ENCODE results near the gene MAML3.
A peak's percentile ranks its signal among the peaks of the same experiment; 100 is the strongest.

MAML3 gene

GRCh38 chr4:140153718-140154571, at the start of gene MAML3:
Gene MAML3 (minus strand): TSS chr4:140154184. CDS start chr4:140153327, 857 bp downstream.
- peaks cover 8% of the 10 kb centered on the region for H3K4me1 ChIP-seq (ENCODE audit: insufficient read depth, low read length)

DNA sequence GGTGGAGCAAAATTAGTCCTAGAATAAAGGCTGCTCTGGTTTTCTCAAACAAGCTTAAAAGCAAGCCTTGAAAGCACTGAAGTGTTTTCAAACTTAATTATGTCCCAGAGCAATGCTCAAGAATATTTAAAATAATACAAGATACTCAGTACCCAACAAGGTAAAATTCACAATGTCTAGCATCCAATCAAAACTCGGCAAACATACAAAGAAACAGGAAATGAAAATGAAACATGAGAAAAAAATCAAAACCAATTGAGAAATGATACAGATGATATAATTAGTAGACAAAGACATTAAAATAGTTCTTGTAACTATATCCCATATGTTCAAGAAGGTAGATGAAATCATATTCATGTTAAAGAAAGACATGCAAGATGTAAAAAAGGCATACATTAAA, 45.0 kb upstream of the MAML3 start:
- H3K4me1 ChIP-seq (ENCODE audit: insufficient read depth, low read length) = no peaks in the 10 kb centered on the region
- no peaks in the 10 kb centered on the region for H3K36me3 ChIP-seq (ENCODE audit: insufficient read depth, low read length)
- no peak overlapping the region for H3K9ac ChIP-seq (ENCODE audit: low read depth, low read length)
- no peaks in the 10 kb centered on the region for H3K9me3 ChIP-seq (ENCODE audit: control insufficient read depth, insufficient read depth, low read length)

More at GRCh38 chr4:140153718-140154571, at the start of gene MAML3:
- Histone ChIP-seq H3K9me3 (ENCODE audit: control insufficient read depth, insufficient read depth, low read length) (no peaks in the 10 kb centered on the region), H3K36me3 (ENCODE audit: insufficient read depth, low read length) (no peaks in the 10 kb centered on the region), H3K9ac (ENCODE audit: low read depth, low read length) (peak within 1 kb of the TSS; percentile 94)

DNA sequence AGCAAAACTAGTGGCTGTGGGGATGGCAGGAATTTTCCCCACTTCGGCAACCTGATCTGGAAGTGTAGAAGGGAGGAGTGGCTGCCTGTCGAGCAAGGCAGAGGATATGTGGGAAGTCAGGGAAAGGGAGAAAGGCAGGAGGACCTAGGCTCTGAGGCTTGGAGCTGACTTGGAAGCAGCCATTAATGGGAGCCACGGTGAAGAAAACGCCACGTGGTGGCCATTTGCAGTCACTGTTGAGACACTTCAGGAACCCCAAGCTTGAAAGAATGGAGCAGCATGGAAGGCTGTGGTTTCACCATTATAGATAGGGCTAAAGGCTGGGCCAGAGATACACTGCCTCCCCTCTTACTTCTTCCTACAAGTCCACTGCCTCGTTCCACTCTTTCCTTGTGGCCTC, 41.8 kb upstream of the MAML3 start:
- Histone ChIP-seq H3K9me3 (ENCODE audit: control insufficient read depth, insufficient read depth, low read length) (no peaks in the 10 kb centered on the region), H3K9ac (ENCODE audit: low read depth, low read length) (no peak overlapping the region), H3K36me3 (ENCODE audit: insufficient read depth, low read length) (no peaks in the 10 kb centered on the region), H3K4me1 (ENCODE audit: insufficient read depth, low read length) (no peaks in the 10 kb centered on the region)

DNA sequence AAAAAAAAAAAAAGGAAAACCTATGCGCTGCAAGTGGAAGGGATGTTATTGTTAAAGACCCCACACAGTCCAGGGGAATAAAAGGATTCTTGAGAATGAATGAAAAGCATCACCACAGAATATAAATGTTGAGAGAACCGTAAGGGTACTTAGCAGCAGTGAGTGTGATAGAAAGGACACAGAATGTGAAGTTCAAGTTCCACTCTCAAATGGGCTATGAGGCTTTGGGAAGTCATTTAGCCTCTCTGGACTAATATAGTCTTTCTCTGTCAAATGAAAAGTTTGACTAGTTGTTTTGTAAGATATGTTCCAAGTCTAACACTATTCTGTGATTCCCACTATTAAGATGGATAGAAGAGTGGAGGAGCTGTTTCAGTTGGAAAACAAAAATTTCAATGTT, 35.8 kb upstream of the MAML3 start:
- Histone ChIP-seq H3K4me1 (ENCODE audit: insufficient read depth, low read length) (no peaks in the 10 kb centered on the region), H3K36me3 (ENCODE audit: insufficient read depth, low read length) (no peaks in the 10 kb centered on the region), H3K9ac (ENCODE audit: low read depth, low read length) (no peak overlapping the region), H3K9me3 (ENCODE audit: control insufficient read depth, insufficient read depth, low read length) (no peaks in the 10 kb centered on the region)

DNA sequence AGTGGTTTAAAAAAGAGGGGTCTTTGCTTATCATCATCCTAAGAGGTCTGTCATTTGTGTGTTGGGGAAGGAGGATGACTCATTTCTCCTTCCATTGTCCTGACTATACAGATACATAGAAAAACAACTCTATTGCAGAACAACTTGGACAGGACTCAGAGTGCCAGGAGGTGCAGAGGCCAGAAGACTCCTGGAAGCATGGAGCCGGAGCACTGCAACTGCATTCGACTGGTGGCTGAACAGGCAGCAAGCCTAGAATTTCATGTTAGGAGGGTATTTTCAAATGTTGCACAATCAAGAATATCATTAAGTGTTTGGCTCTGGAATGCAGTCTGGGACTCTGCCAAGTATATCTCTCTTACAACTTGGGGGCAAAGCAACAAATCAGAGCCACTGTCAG, 35.0 kb upstream of the MAML3 start:
- no peaks in the 10 kb centered on the region for H3K9me3 ChIP-seq (ENCODE audit: control insufficient read depth, insufficient read depth, low read length)
- H3K9ac ChIP-seq (ENCODE audit: low read depth, low read length) = no peak overlapping the region
- H3K36me3 ChIP-seq (ENCODE audit: insufficient read depth, low read length) = no peaks in the 10 kb centered on the region
- no peaks in the 10 kb centered on the region for H3K4me1 ChIP-seq (ENCODE audit: insufficient read depth, low read length)

DNA sequence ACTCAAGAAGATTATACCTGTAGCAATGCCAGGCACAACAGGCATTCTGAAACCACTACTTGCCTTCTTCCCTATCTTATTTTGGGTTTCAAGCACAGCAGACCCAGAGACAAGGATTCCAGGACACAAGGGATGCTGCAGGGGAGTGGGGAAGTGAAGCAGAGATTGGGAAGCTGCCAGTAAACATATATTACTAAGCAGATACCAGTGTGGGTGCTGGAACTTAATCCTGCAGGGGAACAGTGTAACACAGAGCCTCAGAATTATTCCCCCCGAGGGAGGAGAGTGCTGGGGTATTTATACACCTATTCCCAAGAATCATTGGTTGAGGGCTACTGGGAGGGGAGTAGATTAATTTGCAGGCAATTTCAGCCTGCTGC, 33.3 kb upstream of the MAML3 start:
- H3K36me3 ChIP-seq (ENCODE audit: insufficient read depth, low read length) = no peaks in the 10 kb centered on the region
- H3K9ac ChIP-seq (ENCODE audit: low read depth, low read length) = no peak overlapping the region
- no peaks in the 10 kb centered on the region for H3K9me3 ChIP-seq (ENCODE audit: control insufficient read depth, insufficient read depth, low read length)
- no peaks in the 10 kb centered on the region for H3K4me1 ChIP-seq (ENCODE audit: insufficient read depth, low read length)

DNA sequence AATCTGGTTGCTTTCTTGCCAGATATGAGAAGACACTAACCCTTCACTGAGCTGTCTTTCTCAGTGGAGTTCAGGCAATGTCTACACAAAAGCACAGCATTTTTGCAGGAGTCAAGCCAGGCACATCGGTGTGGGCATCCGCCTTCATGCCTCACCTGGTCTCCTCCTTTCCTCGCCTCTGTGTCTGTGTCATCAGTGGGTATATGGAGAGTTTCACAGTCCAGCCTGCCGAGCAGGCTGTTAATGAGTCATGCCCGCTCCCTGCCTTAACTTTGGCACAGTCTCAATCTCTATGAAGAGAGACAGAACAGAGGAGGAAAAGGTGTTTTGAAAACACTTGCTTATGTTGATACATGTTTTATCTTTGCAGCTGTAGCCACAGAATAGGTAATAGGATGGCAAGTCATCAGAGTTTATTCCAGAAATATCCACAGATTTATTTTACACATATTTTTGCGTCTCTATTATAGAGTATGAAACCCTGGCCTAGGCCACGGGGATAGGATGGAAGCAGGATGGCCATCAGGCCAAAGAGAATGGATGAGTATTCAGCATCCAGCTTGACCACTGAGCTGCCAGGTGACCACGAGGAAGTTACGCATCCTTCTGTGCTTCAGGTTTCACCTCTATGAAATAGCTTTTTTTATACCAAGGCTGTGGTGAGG, 32.8 kb upstream of the MAML3 start:
- Histone ChIP-seq H3K9ac (ENCODE audit: low read depth, low read length) (no peak overlapping the region), H3K36me3 (ENCODE audit: insufficient read depth, low read length) (no peaks in the 10 kb centered on the region), H3K4me1 (ENCODE audit: insufficient read depth, low read length) (no peaks in the 10 kb centered on the region), H3K9me3 (ENCODE audit: control insufficient read depth, insufficient read depth, low read length) (no peaks in the 10 kb centered on the region)

GRCh38 chr4:140186082-140186438, 32.1 kb upstream of the MAML3 start:
- Histone ChIP-seq H3K4me1 (ENCODE audit: insufficient read depth, low read length) (no peaks in the 10 kb centered on the region), H3K36me3 (ENCODE audit: insufficient read depth, low read length) (no peaks in the 10 kb centered on the region), H3K9me3 (ENCODE audit: control insufficient read depth, insufficient read depth, low read length) (no peaks in the 10 kb centered on the region), H3K9ac (ENCODE audit: low read depth, low read length) (no peak overlapping the region)

GRCh38 chr4:140185412-140186081, 31.6 kb upstream of the MAML3 start:
- H3K9ac ChIP-seq (ENCODE audit: low read depth, low read length) = no peak overlapping the region
- no peaks in the 10 kb centered on the region for H3K36me3 ChIP-seq (ENCODE audit: insufficient read depth, low read length)
- no peaks in the 10 kb centered on the region for H3K9me3 ChIP-seq (ENCODE audit: control insufficient read depth, insufficient read depth, low read length)
- H3K4me1 ChIP-seq (ENCODE audit: insufficient read depth, low read length) = no peaks in the 10 kb centered on the region

GRCh38 chr4:140183270-140183669, 29.3 kb upstream of the MAML3 start:
- no peaks in the 10 kb centered on the region for H3K4me1 ChIP-seq (ENCODE audit: insufficient read depth, low read length)
- no peak overlapping the region for H3K9ac ChIP-seq (ENCODE audit: low read depth, low read length)
- no peaks in the 10 kb centered on the region for H3K9me3 ChIP-seq (ENCODE audit: control insufficient read depth, insufficient read depth, low read length)
- no peaks in the 10 kb centered on the region for H3K36me3 ChIP-seq (ENCODE audit: insufficient read depth, low read length)

DNA sequence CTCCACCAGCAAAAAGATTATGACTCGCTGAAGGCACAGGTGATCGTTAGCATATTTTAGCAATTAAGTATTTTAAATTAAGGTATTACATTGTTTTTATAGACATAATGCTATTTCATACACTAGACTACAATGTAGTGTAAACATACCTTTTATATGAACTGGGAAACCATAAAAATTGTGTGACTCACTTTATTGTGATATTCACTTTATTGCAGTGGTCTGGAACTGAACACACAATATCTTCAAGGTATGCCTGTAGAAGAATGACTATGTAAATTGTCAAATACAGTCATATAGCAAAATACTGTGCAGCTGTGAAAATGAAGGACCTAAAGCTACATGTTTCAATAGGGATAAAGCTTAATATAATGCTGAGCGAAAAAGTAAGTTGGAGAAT, 26.6 kb upstream of the MAML3 start:
- Histone ChIP-seq H3K9ac (ENCODE audit: low read depth, low read length) (no peak overlapping the region), H3K36me3 (ENCODE audit: insufficient read depth, low read length) (no peaks in the 10 kb centered on the region)

DNA sequence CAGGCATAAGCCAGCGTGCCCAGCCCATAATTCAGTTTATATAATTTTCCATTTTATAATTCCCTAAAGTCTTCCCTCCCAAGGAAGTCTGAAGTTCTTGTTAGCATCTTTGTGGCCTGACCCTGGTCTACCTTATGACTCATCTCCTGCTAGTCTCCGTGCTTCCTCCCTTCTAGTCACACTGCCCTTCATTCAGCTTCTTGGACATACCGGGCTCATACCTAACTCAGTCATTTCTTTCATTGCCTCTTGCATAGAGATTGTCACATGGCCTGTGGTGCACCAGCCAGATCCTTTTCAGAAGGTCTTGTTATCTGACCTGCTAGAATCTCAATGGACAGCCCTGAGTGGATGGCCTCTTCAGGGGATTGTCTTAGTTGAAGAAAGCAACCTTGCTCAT, 22.8 kb upstream of the MAML3 start:
- H3K36me3 ChIP-seq (ENCODE audit: insufficient read depth, low read length) = no peaks in the 10 kb centered on the region
- H3K4me1 ChIP-seq (ENCODE audit: insufficient read depth, low read length) = no peaks in the 10 kb centered on the region
- H3K9ac ChIP-seq (ENCODE audit: low read depth, low read length) = no peak overlapping the region
- H3K9me3 ChIP-seq (ENCODE audit: control insufficient read depth, insufficient read depth, low read length) = no peaks in the 10 kb centered on the region

More for the DNA sequence above, 26.6 kb upstream of the MAML3 start:
- H3K9me3 ChIP-seq (ENCODE audit: control insufficient read depth, insufficient read depth, low read length) = no peaks in the 10 kb centered on the region
- no peaks in the 10 kb centered on the region for H3K4me1 ChIP-seq (ENCODE audit: insufficient read depth, low read length)

DNA sequence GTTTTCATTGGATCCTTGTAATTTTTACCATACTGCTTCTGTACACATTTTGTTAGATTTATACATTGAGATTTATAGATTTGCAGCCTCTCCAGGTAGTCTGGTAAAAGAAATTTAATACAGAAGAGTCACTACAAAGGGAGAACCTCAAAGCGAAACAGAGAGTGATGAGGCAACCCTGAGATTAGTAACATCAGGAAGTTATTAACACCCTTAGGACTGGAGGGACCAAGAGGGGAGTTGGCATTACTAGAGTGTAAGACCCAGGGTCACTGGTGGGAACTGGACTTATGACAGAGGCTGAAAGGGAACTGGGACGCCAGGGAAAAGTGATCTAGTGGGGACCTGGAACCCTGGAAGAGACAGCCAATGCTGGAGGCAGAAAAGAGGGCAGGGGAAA, 20.6 kb upstream of the MAML3 start:
- H3K4me1 ChIP-seq (ENCODE audit: insufficient read depth, low read length) = no peaks in the 10 kb centered on the region
- no peaks in the 10 kb centered on the region for H3K9me3 ChIP-seq (ENCODE audit: control insufficient read depth, insufficient read depth, low read length)
- H3K9ac ChIP-seq (ENCODE audit: low read depth, low read length) = no peak overlapping the region
- no peaks in the 10 kb centered on the region for H3K36me3 ChIP-seq (ENCODE audit: insufficient read depth, low read length)

GRCh38 chr4:140172960-140173359, 19.0 kb upstream of the MAML3 start:
- Histone ChIP-seq H3K9ac (ENCODE audit: low read depth, low read length) (no peak overlapping the region), H3K36me3 (ENCODE audit: insufficient read depth, low read length) (no peaks in the 10 kb centered on the region)

GRCh38 chr4:140170299-140170698, 16.3 kb upstream of the MAML3 start:
- H3K9me3 ChIP-seq (ENCODE audit: control insufficient read depth, insufficient read depth, low read length) = no peaks in the 10 kb centered on the region
- no peaks in the 10 kb centered on the region for H3K36me3 ChIP-seq (ENCODE audit: insufficient read depth, low read length)
- no peak overlapping the region for H3K9ac ChIP-seq (ENCODE audit: low read depth, low read length)
- no peaks in the 10 kb centered on the region for H3K4me1 ChIP-seq (ENCODE audit: insufficient read depth, low read length)

More at GRCh38 chr4:140172960-140173359, 19.0 kb upstream of the MAML3 start:
- H3K9me3 ChIP-seq (ENCODE audit: control insufficient read depth, insufficient read depth, low read length) = no peaks in the 10 kb centered on the region
- no peaks in the 10 kb centered on the region for H3K4me1 ChIP-seq (ENCODE audit: insufficient read depth, low read length)
